HG02763 (cell line): ENCODE measurements around the gene SLAMF9.

ENCODE experiments used
- ATAC-seq: cut with Tn5 transposase; IDR thresholded peaks from one replicate; pipeline ENCODE4 v1.9.1; 2021; ENCODE audit warnings: mild to moderate bottlenecking, moderate library complexity; ENCODE audit not compliant: unreplicated experiment

Gene SLAMF9

DNA sequence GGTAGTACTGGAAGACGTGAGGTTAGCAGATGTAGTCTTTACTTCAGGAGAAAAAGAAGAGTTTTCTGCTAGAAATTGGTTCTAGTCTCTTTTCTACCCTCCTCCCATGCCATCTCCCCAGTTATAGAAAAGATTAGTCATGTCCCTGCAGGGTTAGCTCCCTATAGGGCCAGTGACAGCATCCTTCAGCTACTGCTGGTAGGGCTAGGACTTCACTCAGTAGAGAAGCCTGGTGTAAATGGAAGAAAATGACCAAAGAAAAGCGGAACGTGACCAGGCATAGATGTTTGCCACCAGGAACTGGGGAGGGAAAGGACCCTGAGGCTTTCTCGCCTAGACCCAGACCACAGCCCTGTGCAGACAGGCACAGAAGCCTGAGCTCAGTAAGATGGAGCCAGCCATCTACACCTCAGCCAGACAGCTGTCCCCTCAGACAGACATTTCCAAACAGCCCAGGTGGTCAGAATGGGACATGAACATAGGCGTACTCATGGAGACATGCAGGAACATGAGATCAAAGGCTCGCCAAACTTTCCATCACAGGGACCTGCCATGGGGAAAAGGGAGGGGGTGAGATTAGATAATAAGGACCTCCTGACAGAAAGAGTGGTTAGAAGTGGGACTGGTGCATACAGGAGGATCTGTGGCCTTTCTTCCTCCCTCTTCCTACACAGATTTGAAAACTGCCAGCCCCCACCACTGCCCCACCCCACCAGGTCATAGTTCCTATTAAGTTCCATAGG, 23.5 kb upstream of the SLAMF9 start:
- ATAC-seq = no peak

DNA sequence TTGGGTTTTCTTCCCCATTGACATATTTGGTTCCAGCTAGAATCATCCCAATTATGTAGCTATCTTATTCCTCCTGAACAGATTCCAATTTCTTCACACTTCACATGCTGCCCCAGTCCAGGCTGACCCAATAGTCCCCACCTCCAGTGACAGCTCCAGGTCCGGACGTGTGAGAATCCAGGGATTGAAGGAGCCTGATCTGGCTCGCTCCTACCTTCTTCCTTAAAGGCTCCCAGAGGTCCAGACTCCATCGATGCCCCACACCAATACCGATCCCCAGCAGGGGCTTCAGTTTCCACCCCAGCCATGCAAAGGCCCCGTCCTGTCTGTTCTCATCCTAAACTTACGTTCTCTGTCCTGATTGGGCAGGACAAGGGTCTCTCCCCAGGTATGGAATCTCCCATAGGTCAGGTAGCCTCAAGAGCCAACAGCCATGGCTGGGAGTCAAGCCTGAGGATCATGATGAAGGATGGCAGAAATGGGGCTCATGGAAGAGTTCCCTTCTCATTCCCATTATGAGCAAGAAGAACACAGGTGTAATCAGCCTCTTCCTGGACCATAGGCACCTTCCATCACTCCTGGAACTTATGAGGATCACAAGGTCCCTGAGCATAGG, 20.4 kb upstream of the SLAMF9 start:
- no peak for ATAC-seq

DNA sequence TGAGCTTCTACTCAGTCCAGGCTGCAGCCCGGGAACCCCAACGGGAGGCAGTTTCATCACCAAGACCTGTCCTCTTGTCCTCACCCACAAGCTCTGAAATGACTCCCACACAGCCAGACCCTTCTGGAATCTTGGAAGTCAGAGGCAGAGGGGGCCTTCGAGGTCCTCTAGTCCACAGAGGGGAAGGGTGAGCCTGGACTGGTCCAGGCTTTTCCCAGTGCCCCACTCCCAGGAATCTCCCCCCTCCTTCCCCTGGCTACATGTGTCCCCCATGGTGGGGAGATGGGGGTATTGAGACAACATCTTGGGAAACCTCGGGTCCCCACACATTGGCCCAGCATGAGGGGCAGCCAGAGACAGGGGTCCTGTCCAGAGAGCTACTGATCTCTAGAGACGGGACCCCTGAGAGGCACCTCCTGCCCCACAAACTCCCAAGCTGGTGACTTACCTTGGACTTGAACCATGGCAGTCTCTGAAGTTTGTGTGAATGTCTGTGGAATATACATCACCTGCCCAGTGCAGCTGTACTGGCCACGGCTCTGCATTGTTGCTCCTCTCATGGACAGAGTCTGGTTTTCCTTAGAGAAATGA, 19.4 kb upstream of the SLAMF9 start:
- ATAC-seq = no peak

DNA sequence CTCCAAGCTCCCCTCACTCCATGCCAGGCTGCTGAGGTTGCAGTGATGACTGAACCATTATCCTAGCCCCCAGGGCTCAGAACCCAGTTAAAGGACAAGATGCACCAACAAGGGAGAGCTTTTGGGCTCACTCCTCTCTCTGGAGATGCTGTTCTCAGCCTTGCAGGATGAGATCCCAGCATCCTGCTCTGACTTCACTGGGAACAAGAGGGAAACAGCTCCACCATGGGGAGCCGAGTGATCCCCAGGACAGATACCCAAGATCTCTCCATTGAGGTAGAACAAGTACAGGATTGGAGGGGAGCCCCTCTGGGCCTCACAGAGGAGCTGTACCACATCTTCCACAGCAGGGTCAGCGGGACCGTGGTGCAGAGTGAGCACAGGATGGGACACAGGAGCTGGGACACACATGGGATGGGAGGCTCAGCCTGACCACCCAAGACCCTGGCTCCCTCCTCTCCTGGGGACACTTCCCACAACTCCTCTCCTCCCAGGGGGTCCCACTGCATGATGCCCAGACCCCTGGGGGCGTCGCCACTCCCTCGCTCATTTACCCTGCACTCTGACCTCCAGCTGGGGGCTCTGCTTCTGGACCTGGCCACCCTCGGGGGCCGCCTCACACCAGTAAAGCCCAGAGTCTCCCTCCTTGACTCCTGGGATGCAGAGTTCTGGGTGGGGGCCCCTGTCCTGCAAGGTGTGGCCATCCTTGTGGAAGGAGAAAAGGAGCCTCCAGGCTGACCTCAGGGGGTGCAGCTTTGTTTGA, 18.6 kb upstream of the SLAMF9 start:
- no peak for ATAC-seq

- ATAC-seq = no peak
Measured at GRCh38 chr1:159970932-159971342, 16.9 kb upstream of the SLAMF9 start.

DNA sequence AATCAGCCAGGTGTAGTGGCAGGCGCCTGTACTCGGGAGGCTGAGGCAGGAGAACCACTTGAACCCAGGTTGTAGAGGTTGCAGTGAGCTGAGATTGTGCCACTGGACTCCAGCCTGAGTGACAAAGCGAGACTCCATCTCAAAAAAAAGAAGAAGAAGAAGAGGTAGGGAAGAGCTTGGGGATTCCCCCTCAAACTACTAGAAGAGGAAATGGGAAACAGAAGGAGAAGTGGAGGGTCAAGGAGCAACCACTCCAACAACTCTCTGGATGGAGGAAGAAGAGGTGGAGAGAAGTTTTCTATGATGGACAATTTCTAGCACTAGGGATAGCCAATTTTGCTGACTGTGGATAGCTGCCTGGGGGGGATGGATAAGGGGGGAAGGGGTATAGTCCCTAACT, 14.9 kb upstream of the SLAMF9 start:
- ATAC-seq = no peak

DNA sequence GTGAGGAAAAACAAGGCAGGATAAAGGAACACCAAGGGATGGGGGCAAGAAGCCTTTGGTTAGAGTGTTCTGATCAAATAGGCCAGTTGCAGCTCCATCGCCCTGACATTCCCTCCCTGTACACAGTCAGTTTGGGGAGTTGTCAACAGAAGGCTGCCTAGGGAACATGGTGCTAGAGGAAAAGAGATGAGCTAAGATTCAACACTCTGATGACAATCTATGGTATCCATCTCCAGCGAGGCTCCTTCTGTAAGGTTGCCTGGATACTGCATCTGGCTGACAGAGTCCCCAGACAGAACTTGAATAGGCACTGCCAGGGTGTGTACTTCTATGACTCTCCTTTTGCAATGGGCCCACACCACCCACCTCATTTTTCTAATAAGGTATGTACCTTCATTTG, 11.2 kb upstream of the SLAMF9 start:
- no peak for ATAC-seq

GRCh38 chr1:159964144-159964543, 10.1 kb upstream of the SLAMF9 start:
- no peak for ATAC-seq

- ATAC-seq = no peak
Measured at GRCh38 chr1:159962176-159962575, 8.1 kb upstream of the SLAMF9 start.

- ATAC-seq = no peak
Measured at GRCh38 chr1:159961636-159962035, 7.6 kb upstream of the SLAMF9 start.

DNA sequence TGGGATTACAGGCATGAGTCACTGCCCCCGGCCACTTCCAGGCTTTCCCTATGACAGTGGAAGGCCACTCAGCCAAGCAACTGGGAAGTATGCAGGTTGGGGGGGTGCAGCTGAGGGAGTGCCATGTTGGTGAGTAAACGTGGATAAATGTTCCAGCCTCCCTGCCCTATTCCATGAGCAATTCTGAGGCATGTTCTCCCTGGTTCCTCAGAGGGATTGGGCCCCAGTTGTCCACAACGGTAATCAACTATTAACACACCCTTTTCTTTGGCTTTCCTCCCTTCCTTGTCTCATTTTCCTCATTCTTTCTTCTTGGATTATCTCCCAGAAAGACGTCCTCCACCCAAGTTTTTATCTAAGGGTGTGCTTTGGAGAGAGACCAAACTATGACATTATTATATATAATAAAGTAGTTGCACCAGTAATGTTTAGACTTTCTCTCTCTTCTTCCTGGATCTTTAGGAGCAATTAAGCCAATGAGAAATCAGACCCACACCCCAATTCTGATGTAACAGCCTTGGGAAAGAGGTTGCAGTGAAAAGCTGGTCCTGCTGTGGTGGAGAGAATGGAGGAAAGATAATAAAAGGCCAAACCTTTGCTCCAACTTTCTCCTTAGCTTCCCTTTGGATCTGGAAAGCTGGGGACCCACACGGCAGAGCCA, 6.8 kb upstream of the SLAMF9 start:
- no peak for ATAC-seq

GRCh38 chr1:159959451-159959850, 5.4 kb upstream of the SLAMF9 start:
- no peak for ATAC-seq

DNA sequence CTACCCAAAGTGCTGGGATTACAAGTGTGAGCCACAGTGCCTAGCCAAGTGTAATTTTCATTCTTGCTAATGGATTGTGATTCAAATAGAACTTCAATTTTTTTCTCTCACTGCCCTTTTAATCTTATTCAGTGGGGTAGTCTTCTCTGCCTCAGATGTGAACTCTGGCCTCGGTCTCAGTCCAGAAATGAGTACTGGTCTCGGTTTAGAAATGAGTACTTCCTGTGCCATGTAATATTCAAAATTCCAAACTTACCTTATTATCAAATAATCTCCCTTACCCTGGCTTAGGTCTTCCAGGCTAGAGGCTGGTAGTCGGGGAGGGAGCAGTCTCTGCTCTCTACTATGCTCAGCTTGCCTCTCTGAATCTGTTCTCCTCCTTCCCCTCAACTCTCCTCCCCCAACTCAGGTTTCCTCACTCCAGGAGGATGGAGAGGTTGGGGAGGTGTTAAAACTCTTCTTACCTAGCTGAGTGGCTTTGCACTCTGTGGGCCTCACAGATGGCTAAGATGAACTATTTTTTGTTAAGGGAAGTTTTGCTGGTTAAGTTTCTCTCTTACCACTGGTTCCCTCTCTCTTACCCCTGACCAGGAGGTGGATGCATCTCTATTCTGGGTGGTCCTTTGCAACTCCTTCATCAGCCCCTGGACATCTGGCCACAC, 4.8 kb upstream of the SLAMF9 start:
- no peak for ATAC-seq

DNA sequence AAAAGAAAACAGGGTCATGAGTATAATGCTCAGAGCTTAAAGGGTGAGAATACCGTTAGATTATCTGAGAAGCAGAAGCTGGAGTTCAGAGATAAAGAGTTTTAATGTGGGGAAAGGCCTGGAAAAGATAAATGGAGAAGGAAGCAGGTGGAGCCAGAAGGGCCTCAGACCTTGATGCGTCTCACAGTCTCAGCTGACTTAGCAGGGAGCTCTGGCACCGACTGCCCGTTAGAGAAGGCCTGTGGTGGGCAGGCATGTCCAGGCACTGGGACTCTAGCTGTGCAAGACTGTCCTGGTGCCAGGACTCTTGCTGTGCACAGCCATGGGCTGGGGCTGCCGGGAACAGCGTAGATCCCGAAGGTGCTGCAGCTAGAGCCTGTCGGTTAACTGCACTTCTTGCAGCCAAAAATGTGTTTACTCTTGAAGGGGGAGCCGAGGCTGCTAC, 3.8 kb upstream of the SLAMF9 start:
- no peak for ATAC-seq

- ATAC-seq = no peak
Measured at GRCh38 chr1:159955456-159955855, 1.4 kb upstream of the SLAMF9 start.

DNA sequence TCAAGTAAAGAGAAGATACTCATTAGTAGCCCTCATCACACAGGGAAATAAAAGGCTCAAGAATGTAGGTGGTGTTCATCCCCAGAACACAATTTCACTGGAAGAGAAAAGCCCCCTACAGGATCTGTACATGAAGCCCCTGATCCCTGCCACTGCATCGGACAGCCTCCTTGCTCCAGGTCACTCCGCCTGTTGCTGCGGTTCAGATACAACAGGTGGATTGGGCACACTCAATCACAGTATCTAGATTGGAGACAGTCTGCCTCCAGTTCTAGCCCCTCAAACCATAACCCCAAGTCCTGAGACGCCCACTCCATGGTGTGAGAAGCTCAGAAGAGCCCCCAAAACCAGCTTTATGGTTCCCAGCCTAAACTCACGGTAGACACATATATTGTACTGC, 1.1 kb downstream of the SLAMF9 start:
- ATAC-seq = no peak

DNA sequence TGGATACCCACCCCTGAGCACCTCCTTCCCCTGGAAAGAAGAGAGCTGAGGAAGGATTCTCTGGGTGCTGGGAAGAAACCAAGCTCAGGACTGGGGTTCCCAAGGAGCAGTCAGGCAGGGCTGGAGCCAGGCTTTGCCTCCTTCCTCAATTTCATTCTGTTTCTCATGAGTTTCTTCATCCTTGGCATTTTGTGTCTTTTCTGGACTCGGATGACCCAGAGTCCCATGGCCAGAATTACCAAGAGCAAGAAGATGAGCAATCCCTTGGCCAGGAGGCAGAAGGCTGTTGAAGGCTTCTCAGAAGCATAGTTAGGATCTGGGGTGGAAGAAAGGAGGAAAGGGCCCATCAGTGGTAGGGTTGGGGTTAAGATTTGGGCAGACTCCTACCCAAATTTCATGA, 2.5 kb downstream of the SLAMF9 start:
- no peak for ATAC-seq

- no peak for ATAC-seq
Measured at GRCh38 chr1:159951016-159951415, 3.0 kb downstream of the SLAMF9 start.

GRCh38 chr1:159949981-159950381, 4.1 kb downstream of the SLAMF9 start:
- no peak for ATAC-seq

DNA sequence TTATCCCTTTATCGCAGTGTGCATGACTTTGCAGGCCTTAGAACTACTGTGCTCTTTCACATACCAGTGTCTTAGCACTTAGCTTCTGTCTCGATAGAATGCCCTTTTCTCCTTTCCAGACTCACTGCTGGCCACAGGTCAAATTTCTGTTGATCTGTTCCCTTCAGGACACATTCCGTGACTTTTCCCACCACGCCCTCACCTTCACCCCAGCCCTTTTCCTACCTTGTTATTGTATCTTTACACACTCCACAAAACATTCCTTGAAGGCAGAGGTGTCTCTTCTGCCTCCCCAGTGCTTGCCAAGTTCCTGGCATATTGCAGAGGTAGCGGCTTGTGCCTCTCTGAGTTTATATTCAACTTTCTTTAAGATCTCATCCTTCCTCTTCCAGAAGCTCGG, 4.9 kb downstream of the SLAMF9 start:
- no peak for ATAC-seq

- no peak for ATAC-seq
Measured at GRCh38 chr1:159947942-159948341, 6.1 kb downstream of the SLAMF9 start.
